GM18505 (cell line): ENCODE results near the gene CADPS.

ENCODE experiments used
- ATAC-seq: cut with Tn5 transposase; IDR thresholded peaks from one replicate; pipeline ENCODE4 v1.9.1; 2021; ENCODE audit not compliant: unreplicated experiment
- POLR2A ChIP-seq: IDR thresholded peaks from 4 replicates; pipeline ENCODE4 v1.6.1; 2011; ENCODE audit warnings: borderline replicate concordance; ENCODE audit not compliant: insufficient read depth, insufficient read length; ENCODE audit errors: extremely low read depth

The CADPS gene

DNA sequence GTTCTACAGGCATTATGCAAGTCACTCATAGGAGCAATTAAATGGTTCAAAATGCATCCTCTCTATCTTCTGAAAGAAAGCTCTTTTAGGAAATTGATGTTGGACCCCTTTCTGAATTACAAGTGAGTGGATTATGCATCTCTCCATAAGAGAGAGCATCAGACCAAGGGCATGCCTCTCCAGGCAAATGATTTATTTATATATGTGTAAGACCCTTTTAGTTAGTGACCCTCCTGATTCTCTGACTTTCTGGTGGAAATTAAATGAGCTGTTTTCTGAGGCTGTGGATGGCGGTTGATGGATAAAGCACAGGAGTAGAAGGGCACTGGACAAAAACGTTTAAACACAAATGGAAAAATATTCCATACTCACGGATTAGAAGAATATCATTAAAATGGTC lies 62.6 kb downstream of the CADPS start:
- no peak for TF ChIP-seq POLR2A
- ATAC-seq = no peak

DNA sequence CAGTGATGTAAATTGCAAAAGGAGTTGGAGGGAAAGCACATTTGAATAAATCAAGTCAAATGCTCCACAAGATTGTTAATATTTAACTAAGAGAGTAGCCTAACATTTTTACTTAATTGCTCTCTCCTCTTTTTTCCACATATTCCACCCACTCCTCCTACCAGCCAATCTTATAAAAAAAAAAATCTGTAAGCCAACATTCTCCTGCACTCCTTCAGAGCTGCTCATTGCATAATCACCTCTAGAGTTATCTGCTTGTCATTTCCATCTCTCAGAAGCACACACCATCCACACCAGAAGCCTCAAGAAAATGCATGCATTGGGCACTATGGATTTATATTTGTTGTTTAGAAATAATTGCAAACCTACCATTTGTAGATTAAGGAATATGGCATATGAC lies 64.1 kb downstream of the CADPS start:
- ATAC-seq = no peak
- TF ChIP-seq POLR2A = no peak

DNA sequence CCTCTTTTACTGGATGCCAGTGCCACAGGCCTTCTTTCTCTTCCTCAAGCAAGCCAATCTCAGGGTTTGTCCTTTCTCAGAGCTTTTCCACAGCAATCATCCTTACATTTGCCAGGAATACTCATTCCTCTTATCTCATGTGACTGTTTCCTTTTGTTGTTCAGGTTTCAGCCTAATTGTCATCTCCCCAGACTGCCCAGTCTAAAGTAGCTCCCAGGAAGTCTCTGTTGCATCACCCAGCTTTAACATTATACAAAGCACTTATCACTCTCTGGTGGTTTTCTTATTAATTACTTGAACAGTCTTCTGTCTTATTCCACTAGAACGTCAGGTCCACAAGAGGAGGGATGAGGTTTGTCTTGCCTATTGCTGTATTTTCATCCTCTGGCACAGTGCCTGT lies 65.8 kb downstream of the CADPS start:
- TF ChIP-seq POLR2A = no peak
- no peak for ATAC-seq

DNA sequence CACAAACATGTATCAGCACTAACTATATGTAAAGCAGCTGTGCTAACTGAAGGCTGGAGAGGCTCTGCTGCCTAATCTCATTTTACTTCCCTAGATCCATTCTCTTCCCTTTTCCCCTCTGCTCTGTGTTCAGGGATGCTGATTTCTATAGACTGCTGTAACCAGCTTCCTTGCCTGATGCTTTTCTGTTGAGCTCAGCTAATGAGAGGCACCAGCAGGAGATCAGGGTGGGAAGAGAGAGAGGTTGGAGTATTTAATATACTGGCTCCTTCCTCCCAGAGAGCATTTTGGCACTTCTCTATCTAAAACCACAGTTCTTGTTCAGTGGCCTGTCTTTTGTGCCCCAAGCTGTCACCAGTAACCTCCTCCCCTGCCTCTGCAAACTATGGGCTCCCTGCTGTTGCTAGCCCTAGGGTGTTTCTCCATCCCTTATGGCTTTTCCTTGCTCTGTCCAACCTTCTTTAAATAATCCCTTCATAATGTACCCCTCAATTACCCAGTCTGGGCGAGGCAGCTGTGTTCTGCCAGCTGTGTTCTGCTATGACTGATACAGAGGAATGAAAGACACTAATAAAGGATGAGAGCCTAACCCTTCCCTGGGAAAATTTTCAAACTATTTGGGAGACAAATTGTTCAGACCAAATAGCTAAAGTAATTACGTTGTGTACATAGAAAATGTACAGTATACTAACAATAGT lies 69.5 kb downstream of the CADPS start:
- no peak for ATAC-seq
- no peak for TF ChIP-seq POLR2A

DNA sequence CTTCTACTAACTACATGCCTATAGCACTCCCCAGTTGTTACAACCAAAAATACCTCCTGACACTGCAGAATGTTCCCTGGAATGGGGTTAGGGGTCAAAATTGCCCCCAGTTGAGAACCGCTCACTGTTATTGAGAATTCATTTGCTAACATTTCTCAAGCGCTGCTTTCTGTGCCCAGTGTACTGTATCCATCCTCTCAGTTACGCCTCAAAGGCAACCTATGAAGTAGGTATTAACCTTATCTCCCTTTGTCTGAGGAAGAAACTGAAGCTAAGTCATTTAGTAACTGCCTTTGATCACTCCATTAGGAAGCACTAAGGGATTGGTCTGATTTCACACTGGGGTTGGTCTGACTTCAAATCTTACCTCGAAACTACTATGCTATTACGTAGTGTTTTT lies 70.1 kb downstream of the CADPS start:
- no peak for ATAC-seq
- no peak for TF ChIP-seq POLR2A

DNA sequence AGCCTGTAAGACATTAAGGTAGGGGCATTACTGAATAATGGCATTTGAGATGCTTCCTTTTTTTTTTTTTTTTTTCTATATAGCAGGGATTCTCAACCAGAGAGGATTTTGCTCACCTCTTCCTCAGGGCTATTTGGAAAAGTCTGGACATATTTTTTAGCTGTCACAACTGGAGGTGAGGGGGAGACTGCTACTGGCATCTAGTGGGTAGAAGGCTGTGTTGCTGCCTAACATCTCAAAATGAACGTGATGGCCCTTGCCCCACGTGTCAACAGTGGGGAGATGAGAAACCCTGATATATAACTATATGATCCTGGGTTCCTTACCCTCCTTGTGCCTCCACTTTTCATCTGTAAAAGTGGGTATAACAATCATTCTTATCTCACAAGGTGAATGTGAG lies 71.9 kb downstream of the CADPS start:
- ATAC-seq = no peak
- TF ChIP-seq POLR2A = no peak

DNA sequence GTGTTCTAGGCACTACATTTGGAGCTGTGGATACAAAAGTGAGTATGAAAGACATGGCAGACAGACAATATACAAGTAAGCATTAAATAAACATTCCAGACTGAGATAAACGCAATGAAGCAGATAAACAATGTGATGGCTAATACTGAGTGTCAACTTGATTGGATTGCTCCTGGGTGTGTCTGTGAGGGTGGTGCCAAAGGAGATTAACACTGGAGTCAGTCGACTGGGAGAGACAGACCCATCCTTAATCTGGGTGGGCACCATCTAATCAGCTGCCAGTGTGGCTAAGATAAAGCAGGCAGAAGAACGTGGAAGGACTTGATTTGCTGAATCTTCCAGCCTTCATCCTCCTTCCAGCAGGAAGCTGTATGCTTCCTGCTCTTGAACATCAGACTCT lies 77.2 kb downstream of the CADPS start:
- no peak for TF ChIP-seq POLR2A
- no peak for ATAC-seq

DNA sequence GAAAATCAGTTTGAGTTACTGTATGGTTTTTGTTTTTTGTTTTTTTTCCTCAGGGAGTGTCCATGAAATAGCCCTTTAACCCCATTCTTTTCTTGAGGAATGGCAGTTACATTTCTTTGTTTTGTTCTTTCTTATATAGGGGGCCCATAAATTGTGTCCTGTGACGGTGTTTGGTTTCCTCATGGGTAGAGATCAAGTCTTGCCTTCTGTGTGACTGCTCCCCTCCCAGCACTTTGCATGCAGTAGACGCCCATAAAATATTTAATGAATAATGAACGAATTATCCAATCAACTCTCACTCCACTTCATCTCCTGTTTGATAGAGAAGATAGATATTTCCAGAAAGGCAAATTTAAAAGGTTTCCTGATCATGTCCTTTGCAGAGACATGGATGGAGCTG lies 78.1 kb downstream of the CADPS start:
- TF ChIP-seq POLR2A = no peak
- no peak for ATAC-seq

DNA sequence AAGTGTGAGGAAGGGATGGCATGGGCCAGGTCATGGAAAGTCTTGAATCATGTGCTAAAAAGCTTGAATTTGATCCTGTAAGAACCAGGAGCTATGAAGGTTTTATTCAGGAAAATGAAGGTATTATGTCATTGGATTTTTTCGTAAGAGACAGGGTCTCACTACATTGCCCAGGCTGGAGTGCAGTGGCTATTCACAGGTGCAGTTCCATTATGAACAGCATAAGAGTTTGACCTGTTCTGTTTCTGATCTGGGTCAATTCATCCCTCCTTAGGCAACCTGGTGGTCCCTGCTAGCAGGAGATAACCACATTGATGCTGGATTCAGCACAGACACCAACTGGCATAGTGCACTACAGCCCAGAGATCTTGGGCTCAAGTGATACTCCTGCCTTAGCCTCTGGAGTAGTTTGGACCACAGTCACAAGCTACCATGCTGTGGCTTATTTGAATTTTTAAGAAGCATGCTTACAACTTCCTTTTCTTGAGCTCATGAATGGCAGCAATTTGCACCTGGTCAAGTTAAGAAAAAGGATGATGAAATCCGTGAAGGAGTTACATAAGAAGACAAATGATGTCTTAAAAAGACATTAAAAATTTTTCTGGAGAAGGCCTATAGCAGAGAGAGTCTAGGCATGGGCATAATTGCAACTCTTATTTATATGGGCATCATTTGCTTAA lies 79.1 kb downstream of the CADPS start:
- ATAC-seq = no peak
- TF ChIP-seq POLR2A = no peak

DNA sequence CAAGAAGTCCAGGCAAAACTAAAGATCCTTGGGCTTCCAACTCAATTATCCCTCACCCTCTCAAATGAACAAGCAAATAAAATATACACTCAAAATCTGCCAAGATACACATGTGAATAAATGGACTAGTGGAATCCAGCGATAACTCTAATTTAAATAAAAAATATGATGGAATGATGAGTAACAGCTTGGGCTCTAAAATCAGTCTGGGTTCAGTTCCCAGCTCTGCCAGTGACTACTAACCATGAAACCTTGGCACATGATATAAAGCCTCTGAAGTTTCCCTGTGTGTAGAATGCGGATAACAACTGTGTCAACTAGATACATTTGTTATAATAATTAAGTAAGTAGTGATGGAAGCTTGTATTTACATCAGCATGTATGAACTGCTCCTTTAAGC lies 81.3 kb downstream of the CADPS start:
- ATAC-seq = no peak
- TF ChIP-seq POLR2A = no peak

DNA sequence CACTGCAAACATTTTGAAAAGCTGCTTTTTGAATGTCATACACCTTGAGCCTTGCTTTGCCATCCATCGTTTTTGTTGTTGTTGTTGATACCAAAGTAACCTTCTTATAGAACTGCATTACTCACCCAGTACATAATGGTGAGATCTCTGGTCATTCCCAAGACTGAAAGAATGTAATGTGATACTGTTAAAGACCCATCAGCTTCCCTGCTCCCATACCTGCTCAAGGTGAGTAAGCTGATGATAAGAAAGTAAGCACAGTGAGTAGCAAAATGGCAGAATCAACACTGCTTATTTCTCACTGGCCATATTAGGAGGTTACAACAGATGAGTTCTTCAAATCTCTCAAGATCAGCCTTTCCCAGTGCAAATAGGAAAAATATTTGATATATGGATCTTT lies 89.8 kb downstream of the CADPS start:
- ATAC-seq = no peak
- TF ChIP-seq POLR2A = no peak

DNA sequence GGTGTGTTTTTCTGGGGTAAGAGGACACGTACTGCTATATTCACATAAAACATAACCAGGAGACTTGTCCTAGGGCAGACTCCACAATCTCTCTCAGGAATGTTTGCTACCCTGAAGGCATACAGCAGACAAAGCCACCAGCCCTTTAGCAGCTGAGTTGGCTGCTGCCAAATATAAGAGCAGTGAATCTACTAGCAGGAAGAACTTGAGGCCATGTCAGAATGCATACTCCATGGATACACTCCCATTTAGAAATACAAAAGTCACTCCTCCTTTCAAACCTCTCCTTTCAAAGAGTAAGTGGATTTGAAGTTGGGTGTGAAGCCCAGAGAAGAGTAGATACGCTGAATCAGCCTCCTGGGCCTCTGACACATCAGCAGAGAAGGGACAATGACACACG lies 94.1 kb downstream of the CADPS start:
- no peak for TF ChIP-seq POLR2A
- no peak for ATAC-seq

DNA sequence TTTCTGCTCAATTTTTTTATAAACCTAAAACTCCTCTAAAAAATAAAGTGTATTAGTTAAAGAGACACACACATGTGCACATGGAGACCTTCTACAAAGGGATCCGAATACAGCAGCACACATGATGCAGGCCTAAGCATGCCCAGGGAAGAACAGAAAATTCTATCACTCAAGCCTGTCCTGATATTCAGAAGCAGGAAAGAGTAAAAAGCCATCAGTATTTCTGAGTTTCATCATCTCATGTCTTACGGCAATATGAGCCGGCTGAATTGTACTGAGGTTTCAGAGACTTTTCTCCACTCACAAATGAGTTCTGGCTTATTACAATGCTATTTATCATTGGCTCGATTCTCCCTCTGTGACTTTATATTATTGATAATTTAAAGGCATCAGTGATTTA lies 97.5 kb downstream of the CADPS start:
- TF ChIP-seq POLR2A = no peak
- ATAC-seq = no peak

DNA sequence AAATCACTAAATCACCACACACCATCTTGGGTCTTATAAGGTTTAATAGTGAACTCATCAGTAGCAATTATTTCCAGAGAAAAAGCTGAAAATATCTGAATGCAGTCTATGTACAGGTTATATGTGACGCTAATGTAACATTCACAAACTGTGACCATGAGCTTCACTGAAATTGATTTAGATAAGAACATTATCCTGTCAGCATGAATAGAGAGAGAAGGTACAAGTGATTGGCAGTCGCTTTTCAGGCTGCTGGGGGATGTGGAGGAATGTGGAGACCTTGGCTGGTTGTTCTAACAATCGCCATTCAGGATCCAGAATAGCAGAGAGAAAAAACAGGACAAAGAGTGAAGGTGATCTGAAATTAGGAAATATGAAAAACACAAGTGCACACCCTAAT lies 98.1 kb downstream of the CADPS start:
- no peak for TF ChIP-seq POLR2A
- ATAC-seq = no peak

DNA sequence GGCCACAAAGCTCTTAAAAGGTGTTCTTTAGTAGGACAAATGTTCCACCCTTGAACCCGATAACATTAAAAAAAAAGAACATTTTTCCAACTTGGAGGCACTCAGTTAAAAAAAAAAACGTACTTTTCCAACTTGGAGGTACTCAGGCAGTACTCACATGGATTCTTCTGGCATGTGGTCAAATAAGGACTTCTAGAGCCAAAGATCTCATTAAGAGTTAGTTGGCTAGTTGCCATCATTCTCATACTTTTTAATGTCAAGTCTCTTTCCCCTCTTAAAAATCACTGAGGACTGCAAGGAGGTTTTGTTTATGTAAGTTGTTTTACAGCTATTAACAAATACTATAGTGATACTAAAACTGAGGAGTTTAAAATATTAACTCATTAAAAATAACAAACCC lies 101.0 kb downstream of the CADPS start:
- no peak for ATAC-seq
- no peak for TF ChIP-seq POLR2A

DNA sequence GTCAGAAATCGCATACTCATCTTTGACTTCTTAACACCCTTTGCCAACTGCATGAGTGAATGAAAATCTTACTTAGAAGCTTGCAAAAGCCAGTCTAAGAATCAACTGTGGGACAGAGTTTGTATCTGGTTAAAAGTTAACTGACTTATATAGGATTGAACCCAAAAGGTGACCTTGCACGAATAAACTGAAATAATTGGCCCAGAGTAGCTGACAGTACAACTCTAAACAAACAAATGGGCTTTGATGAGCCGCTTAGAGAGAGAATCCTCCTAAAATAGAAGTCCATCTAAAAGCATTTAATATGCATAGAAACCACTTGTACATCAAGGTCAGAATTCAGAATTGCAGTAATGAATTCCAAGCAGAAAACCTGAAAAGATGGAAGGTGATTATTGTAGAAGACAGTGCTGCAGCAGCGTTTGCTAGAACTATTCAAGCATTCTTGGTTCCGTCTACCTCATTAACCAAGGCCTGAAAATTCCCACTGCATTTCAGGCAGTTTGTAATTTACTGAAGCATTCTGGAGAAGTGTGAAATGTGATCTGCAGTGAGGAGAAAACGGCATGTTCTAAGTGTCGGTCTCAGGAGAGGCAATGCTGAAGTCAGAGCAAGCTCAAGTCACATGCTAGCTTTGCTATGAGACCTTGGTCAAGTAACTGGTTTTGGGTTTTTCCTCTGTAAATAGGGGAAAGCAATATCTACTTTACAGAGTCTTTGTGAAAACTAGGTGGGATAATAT lies 103.7 kb downstream of the CADPS start:
- no peak for TF ChIP-seq POLR2A
- ATAC-seq = no peak
